GM18951 (cell line): ENCODE results near the gene HAND2.

Source experiments
- POLR2A ChIP-seq: IDR thresholded peaks from 4 replicates; pipeline ENCODE4 v1.6.1; 2011; ENCODE audit warnings: mild to moderate bottlenecking; ENCODE audit not compliant: insufficient read length, insufficient read depth; ENCODE audit errors: extremely low read depth
- in situ Hi-C: fragments of 300-500 bp; cut with MboI; formaldehyde crosslinking; loops from one replicate; pipeline ENCODE4 v1.12.0; 2022; ENCODE audit warnings: low sequenced_read_pairs, mixed read lengths, inconsistent platforms; ENCODE audit not compliant: unreplicated experiment

HAND2 gene

GRCh38 chr4:173509036-173510001, 20.7 kb downstream of the HAND2 start:
- in situ Hi-C loops = no loop called here
- peak; percentile 55 for TF ChIP-seq POLR2A

GRCh38 chr4:173508386-173509035, 21.5 kb downstream of the HAND2 start:
- in situ Hi-C loops = no loop called here
- no peak for TF ChIP-seq POLR2A

DNA sequence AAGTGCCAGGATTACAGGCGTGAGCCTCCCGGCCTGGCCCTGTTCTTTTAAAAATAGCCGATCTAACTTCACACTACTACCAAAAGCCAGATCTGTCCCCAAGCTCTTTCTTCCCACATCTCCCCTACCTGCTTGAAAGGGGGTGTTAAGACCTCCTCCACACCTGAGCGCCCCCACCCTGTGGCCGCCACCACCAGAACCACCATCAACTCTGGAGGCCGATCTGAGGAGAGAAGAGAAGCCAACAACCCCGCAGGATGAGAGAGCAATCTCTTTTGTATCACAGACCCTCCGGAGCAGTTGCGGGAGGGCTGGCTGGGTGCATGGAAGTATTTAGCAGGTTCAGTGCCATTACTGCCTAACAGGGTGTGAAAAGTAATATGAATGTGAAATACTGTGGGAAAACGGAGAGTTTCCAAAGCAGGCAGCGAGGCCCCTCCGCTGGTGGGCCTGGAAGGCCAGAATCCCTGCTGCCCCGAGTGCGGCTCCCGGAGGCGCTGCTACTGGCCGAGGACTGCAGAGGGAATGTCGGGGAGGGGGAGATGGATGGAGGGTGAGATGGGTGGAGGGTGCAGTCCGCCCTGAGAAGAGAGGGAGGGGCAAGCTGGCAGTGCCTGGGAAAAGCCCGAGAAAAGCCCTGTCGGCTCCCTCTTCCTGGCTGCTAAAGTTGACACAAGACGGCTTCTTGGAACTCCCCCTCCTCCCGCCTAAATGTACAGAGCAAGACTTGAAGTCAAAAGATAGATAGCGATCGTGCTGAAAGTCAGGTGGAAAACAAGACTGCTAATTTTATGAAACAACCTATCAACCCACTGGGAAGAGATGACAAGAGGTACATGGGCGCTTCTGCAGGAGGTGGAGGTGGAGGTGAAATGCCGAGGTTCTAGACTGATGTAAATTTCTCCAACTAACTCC, 22.3 kb downstream of the HAND2 start:
- in situ Hi-C loops = no loop called here
- TF ChIP-seq POLR2A = no peak

DNA sequence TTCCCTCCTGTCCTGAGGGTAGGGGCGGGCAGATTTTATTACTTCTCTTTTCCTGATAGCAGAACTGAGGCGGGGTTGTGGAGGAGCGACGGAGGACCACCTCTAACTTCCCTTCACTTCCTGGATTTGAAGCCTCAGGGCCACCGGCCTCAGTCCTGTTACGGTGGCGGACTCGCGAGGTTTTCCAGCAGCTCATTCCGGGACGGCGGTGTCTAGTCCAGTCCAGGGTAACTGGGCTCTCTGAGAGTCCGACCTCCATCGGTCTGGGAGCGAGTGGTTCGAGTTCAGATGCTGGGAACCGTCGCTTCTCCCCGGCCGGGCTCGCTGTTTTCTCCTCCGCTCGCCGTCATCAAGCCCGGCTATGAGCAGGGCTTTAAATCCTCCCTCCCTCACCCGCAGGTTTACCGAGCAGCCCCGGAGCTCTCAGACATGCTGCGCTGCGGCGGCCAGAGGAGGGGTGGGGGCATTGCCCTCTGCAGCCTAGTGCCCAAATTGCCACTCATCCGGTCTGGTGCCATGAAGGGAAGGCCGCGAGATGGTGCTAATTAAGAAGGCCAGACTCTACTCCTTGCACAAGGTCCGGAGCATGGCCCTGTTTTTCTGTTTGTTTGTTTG, 23.3 kb downstream of the HAND2 start:
- TF ChIP-seq POLR2A = peak; percentile 36
- in situ Hi-C loops = no loop called here

DNA sequence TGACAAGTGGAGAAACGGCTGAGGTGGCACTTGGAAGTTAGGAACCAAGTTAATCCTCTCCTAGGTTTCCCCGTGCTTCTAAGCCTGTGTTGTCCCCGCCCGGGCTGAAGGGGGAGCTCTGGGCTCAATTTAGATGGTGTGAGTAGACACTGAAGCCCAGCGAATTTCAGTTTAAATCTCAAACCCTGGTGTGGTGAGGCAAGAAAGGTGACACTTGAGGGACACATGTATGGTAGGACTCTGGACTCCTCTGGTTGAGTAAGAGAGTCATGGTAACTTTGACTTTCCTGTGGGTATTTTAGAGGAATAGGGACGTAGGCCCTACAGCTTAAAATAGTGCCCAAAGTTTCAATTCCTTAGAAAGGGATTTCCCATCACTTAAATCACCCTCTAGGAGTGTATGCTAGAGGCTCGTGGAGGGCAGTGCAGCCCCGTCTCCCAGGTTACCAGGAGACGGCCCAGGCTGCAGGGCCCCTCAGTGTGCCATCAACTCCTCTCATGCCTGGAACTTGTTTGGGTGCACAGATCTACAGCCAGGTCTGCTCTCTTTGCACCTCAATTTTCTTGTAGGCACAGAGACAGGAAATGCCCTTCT, 24.0 kb downstream of the HAND2 start:
- no peak for TF ChIP-seq POLR2A
- in situ Hi-C loops = no loop called here

- TF ChIP-seq POLR2A = no peak
- in situ Hi-C loops = no loop called here
These were observed 25.9 kb downstream of the HAND2 start for GRCh38 chr4:173504181-173504503.

DNA sequence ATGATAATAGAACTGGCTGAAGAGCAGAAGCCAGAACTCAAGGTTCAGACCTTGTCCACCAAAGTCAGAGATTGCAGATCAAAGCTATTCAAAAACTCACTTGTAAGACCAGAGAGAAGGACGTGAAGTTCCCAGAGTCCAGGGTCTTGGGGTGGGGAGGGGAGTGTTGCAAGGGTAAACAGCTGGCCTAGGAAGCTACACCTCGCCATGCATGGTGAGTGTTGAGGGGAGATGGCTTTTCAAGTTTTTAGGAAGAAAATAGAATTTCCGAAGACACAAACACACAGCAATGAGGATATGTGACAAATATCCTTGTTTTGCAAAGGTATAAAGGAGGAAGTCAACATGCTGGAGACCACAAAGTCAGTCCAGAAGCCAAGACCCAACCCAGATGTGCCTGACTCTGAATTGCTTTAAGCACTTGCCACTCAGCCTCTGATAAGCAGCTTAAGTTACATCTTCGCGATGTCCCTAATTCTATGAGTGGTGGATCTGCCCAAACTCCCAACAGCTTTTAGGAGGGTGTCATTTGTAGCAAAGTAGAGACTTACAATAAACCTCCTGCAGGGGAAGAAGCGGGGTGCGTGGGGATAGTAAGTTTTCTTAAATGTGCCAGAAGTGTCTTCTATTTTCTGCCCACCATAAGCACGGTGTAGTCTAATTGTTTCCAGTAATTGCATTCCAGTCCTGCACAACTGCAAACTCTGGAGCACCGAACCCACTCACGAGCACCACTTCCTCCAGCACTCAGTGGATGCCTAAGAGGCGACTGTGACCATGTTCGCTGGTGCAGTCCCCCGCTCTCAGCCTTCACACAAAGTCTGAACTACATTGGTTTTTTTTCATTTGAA, 26.5 kb downstream of the HAND2 start:
- TF ChIP-seq POLR2A = no peak
- in situ Hi-C loops = no loop called here

GRCh38 chr4:173502282-173502681, 27.7 kb downstream of the HAND2 start:
- in situ Hi-C loops = no loop called here
- TF ChIP-seq POLR2A = no peak

GRCh38 chr4:173501592-173502150, 28.4 kb downstream of the HAND2 start:
- in situ Hi-C loops = no loop called here
- TF ChIP-seq POLR2A = no peak

GRCh38 chr4:173500841-173501591, 29.0 kb downstream of the HAND2 start:
- TF ChIP-seq POLR2A = no peak
- in situ Hi-C loops = no loop called here

GRCh38 chr4:173499658-173500535, 30.1 kb downstream of the HAND2 start:
- in situ Hi-C loops = no loop called here
- TF ChIP-seq POLR2A = no peak
